GM18861 (cell line): ENCODE measurements around the gene MRPL45.
"Not testable (repeated sequence)": the region's sequence is repeated elsewhere in the genome, so short reads cannot be mapped to it uniquely, and the experiment has no call there.

Experiments used
- ATAC-seq: cut with Tn5 transposase; IDR thresholded peaks from one replicate; pipeline ENCODE4 v1.9.1; 2021; ENCODE audit not compliant: unreplicated experiment

MRPL45 gene

DNA sequence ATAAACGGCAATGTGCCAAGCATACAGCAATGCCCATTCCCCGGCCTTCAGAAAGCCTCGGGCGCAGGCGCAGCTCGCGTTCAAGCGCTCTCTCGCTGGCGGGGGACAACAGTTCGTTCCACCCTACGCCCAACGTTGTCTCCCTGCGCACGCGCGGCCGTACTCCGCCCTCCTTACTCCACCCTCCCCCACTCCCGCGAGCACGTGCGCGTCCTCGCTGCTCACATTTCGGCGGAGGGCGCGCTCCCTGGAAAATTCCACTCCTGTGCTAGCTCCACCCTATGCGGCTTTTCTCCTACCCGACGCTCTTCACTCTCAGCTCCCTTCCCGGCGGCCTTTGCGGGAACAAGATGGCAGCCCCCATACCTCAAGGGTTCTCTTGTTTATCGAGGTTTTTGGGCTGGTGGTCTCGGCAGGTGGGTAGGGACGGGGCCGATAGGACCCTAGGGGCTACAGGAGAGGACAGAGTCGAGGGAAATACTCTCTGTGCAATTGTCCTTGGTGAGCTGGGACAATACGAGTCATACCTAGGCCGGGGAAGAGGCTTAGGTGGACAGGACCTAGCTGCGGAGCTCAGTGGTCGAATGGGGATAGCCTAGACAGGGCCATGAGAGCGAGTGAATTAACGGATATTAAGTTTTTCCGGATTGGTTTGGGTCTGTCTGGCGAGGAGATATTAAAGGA lies at the start of gene MRPL45:
Gene MRPL45 (plus strand): TSS at position 335 of the 684 bp plus-strand sequence. CDS start 16 bp downstream, at position 351.
- ATAC-seq: peak; percentile 83

DNA sequence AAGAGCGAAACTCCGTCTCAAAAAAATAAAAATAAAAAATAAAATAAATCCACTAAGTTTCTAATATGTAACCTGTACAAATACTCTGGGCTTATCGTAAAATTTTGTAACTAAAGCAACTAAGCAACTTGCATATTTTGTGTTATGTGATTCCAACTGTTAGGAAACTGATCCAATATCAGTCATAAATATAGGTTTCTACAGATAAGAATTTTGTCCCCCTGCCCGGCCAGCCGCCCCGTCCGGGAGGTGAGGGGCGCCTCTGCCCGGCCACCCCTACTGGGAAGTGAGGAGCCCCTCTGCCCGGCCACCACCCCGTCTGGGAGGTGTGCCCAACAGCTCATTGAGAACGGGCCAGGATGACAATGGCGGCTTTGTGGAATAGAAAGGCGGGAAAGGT lies 43.8 kb upstream of the MRPL45 start:
- ATAC-seq: not testable (repeated sequence)

DNA sequence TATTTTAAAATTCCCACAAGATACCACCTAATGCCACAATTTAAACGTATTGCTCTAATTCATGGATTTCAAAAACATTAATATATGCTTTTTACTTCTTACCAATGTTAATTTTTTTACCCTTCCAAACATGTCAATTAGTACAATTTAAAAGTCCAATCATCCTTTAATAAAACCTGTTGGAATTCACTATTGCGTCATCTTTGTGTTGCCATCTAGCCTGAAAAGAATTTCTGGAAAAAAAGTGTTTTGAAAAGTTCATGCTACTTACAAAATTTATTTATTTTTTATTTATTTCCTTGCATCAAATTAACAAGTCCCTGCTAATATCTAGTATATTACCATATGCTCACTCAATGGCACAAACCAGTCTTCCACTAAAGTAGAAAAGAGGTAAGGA lies 42.6 kb upstream of the MRPL45 start:
- not testable (repeated sequence) for ATAC-seq

DNA sequence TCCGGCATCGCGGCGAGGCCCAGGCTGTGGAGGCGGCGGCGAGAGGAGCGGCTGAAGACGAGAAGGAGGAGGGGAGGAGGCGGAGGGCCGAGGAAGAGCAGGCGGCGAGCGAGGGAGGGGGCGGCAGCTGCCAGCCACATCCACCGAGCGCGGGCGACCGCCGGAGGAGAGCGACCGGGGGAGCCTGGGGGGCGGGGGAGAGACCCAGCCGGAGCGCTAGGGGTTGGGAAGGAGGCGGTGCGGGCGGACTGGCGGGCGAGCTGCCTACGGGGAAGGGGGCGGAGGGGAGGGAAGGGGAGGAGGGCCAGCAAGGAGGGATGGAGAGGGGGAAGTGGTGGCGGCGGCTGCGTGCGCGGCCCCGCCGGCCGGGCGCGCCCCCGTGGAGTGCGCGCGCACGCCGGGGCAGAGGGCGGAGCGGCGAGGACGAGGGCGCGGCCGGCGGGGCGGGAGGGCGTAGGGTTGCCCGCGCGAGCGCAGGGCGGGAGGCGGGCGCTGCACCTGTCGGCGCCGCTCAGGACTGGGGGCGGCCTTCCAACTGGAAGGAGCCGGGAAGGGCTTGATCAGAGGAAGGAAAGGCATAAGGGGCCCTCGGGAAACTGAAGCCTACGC lies 39.9 kb upstream of the MRPL45 start:
- ATAC-seq: not testable (repeated sequence)

DNA sequence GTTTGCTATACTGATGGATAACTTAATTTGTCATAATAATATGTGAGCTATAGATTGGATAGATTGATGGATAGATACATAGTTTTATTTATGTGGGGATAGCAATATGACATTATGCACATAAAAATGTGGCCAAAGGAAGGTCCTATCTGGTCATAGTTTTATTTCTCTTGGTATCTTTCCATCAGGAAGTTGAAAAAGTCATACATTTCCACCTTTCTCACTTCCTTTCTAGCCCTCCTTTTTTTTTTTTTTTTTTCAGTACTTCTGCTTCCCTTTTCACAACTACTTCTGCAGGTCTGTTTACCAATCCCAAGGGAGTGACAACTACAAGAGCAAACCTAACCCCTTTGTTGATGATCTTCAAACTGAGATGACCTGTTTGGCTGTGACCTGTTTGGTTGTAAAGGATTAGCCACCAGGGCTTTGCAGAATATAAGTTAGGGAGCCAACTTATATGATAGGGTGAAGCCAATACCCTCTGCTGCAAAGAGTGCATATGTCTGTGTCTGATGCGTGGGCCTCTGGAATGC lies 30.9 kb upstream of the MRPL45 start:
- not testable (repeated sequence) for ATAC-seq

DNA sequence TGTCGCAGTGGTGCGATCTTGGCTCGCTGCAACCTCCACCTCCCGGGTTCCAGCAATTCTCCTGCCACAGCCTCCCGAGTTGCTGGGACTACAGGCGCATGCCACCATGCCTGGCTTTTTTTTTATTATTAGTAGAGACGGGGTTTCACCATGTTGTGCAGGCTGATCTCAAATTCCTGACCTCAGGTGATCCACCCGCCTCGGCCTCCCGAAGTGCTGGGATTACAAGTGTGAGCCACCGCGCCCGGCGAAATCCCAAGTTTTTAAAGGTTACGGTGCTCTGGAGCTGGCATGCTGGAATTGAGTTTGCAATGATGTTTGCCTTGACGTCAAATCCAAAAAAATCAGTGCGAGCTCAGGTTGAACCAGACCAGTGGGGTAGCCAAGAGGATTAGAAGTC lies 30.4 kb upstream of the MRPL45 start:
- ATAC-seq: not testable (repeated sequence)

DNA sequence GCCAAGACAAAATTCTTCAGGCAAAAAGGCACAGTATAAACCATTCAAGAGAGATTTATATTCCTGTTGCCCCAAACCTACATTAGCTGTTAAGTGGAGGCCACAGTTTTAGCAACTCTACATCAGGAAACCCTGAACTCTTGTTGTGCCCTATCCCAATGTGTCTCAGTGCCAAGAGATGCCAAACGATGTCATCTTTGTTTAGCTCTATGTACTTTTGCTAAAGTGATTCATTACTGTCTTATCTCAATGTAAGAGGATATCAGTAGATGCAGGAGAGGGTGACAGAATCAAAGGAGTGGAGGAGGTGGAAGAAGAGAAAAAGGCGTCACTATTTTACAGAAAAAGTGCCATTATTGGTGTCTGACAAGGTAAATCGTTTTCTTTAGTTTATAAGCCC lies 28.8 kb upstream of the MRPL45 start:
- not testable (repeated sequence) for ATAC-seq

DNA sequence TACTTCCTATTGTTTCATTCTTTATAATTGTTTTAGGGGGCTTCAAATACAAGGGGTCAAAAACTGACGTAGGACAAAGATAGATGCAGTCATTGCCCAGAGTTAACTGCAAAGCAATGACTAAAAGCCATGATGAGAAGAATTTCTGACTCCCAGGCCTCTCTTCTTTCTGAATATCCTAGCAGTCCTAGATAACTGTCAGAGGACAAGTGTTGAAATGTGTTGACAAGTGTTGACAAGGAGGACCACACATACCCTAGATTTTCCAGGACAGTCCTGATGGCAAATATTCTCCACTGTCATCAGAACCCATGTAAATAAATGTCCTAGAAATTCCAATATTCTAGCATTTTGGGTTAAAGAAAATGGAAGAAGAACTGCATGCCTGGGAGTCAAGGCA lies 27.9 kb upstream of the MRPL45 start:
- ATAC-seq: not testable (repeated sequence)

DNA sequence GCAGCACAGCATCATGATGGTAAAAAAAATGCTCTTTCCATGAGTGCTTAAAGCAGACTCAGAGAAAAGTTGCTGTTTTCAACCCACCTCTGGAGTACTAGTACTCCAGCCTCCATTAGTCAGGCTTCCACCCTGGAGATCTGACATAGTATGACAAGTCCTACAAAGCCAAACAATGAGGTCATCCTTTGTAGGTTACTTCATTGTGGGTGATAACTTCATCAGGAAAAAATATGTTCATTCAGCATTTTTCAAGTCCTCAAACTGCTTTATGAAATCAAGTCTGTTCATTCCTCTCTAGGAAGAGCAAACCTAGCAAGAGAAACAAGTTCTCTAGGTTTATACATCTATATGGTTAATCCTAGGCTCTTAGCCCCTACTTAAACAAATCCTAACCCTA lies 27.4 kb upstream of the MRPL45 start:
- ATAC-seq: not testable (repeated sequence)

DNA sequence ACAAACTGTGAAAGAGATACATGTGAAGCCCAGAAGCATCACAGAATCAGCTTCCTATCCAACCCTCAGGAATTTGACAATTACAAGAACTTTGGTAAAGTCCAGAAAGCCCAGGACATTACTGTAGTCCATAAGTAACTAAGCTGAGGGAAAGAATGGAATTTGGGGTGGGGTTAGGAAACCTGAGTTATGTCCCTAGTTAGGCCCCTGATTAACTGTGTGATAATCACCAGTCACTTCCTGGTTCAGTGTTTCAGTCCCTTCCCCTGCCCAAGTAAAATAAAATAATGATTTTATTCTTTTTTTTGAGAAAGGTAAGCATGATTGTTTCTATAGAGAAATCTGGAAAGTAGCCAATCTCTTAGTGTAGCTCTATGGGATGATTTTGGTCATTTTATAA lies 11.0 kb upstream of the MRPL45 start:
- ATAC-seq: not testable (repeated sequence)

DNA sequence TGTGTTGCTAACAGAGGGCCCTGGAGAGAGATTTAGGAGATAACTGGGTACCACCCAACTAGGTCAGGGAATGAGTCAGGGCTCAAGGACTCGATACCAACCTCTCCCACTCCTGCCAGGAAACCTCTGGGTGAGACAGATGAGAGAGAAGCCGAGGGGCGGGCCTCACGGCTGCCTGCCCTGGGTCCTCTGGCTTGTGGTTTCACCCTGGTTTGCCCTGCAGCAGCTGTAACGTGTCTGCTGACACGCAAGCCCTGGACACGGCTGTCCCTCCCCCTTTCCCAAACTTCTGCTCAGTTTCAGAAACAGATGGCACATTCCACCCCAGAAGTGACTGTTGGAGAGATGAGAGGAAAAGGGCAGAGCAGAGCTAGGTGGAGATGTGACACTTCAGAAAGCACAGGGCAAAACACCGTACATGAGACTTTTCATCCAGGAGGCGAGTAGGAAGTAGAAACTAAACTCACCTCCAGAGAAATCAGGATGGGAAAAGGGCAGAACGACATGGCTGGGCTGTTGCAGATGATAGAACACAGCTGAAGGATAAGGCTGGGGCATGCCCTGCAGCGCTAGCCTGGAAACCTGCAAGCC lies 10.4 kb upstream of the MRPL45 start:
- peak; percentile 59 for ATAC-seq

DNA sequence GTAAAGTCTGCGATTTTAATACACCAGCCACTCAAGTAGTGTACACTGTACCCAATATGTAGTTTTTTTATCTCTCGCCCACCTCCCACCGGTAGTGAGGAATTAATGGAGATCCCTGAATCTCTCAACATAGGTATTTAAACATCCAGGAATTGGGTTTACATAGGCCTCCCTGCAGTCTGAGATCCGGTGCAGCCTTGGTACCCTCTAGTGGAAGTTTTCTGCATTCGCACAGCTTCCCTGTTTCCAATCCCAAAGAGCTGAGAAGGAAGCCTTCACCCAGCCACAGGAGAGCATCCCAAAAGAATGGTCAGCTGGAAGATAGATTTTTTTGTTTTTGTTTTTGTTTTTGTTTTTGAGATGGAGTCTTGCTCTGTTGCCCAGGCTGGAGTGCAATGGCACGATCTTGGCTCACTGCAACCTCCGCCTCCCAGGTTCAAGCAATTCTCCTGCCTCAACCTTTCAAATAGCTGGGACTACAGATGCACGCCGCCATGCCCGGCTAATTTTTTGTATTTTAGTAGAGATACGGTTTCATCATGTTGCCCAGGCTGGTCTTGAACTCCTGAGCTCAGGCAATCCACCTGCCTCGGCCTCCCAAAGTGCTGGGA lies 8.6 kb upstream of the MRPL45 start:
- ATAC-seq: not testable (repeated sequence)

DNA sequence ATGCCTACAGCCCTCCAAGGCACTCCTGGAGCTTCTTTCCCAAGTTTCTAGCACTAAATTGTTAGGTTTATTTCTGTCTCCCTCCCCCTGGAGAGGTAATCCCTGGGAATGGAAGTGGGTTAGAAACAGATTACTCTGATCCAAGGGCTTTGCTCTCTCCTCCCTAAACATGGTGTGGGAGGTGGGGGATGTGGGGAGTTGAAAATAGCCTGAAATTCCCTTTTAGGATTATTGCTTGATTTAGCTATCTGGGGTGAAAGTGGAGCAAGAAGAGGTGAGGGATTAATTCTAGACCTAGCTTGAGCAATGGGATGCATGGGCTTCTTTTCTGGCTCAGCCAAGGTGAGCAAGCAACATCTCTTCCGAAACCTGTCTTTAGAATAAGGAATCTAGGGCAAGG lies 7.2 kb upstream of the MRPL45 start:
- ATAC-seq: not testable (repeated sequence)

DNA sequence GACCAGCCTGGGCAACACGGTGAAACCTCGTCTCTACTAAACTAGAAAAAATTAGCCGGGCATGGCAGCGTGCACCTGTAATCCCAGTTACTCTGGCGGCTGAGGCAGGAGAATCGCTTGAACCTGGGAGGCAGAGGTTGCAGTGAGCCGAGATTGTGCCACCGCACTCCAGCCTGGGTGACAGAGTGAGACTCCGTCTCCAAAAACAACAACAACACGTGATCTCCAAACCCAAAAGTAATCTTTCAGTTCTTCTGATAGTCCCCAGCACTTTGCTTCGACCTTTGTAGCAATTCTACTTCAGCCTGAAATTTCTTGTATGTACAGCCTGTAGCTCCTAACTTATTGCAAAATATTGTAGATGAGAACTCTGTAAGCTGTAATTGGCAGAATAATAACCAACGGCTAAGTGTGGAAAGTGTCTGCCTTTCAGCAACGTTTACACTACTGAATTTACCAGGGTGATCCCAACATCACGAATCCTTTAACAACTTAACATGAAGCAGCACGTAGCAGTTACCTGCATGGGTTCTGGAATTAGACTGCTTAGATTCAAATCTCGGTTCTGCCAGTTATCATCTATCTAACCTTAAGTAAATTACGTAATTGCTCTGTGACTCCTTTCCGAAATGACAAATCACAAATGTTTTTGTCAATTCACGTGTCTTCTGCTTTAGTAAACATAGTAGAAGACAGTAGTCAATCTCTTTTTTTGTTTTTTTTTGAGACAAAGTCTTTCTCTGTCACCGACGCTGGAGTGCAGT lies 1.2 kb upstream of the MRPL45 start:
- ATAC-seq: not testable (repeated sequence)

DNA sequence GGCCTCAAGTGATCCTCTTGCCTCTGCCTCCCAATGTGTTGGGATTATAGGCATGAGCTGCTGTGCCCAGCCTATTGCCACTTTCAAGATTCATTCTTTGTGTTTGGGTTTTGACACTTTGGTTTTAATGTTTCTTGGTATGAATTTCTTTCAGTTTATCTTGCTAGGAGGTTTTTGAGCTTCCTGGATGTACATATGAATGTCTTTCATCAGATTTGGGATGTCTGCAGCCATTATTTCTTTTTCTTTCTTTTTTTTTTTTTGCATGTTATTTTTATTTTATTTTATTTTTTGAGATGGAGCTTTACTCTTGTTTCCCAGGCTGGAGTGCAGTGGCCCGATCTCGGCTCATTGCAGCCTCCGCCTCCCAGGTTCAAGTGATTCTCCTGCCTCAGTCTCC lies 18.5 kb downstream of the MRPL45 start:
- no peak for ATAC-seq

DNA sequence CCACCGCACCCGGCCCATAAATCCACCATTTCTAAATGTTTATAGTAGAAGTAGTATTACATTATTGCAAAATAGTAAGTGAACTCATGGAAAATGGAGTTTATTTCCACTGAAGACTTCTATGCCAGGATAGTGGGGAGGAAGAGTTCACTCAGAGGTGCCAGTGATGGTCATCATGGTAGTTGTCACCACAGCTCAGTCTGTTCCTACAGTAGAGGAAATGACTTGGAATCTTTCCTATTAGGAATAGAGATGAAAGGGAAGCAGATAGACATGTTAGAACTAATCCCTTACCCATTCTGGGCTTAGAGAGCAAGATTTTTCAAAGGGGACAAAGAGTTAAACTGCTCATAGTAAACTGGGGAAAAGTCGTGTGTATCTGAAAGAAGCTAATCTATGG lies 20.1 kb downstream of the MRPL45 start:
- no peak for ATAC-seq

DNA sequence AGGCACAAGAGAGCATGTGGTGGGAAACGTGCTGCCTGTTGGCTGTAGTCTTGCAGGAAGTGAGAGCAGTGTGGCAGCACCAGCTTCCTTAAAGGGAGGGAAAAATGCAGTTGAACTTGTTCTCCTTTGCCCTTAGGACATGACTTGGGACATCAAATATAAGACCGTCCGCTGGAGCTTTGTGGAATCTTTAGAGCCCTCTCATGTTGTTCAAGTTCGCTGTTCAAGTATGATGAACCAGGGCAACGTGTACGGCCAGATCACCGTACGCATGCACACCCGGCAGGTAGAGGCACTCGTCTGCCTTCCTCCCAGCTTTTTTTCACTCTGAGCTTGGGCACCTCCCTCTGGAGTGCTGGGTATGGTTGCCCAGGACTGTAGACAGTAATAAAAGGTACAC lies 23.5 kb downstream of the MRPL45 start:
- no peak for ATAC-seq

DNA sequence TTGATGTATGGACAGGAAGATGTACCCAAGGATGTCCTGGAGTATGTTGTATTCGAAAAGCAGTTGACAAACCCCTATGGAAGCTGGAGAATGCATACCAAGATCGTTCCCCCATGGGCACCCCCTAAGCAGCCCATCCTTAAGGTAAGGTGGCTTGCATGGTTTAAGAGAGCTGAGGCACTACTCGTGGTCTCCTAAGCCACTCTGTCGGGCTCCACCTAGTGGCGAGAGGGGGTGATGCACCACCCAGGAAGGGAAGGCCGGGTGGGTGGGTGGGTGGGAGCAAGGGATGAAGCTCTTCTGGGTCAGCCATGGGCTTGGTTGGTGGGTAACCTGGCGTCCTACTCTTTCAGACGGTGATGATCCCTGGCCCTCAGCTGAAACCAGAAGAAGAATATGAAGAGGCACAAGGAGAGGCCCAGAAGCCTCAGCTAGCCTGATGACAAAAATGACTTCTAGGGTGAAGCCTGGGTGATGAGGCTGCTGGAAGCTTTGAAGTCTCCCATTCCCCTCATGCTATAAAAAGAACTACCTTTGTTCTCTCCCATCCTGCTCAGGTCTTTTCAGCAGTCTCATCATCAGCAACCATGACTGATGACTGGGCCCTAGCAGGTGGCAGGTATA lies 25.3 kb downstream of the MRPL45 start:
- ATAC-seq: no peak

DNA sequence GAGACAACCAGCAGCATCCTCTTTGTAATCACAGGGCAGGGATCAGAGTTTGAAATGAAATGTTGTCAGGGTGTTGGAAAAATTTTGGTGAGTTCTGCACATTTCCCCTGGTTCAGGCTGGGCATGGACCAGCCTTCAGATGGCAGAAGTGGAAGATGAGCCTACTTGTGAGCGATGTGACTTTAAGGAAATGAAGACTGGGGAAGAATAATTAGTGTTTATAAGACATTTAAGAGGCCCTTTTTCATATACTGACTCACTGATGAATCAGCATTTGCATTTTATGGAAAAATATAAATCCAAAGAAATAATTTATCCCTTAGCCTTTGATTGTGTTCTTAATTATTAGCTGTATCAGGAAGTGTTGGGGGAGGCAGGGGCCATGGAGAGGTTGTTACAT lies 25.9 kb downstream of the MRPL45 start:
- ATAC-seq: no peak

DNA sequence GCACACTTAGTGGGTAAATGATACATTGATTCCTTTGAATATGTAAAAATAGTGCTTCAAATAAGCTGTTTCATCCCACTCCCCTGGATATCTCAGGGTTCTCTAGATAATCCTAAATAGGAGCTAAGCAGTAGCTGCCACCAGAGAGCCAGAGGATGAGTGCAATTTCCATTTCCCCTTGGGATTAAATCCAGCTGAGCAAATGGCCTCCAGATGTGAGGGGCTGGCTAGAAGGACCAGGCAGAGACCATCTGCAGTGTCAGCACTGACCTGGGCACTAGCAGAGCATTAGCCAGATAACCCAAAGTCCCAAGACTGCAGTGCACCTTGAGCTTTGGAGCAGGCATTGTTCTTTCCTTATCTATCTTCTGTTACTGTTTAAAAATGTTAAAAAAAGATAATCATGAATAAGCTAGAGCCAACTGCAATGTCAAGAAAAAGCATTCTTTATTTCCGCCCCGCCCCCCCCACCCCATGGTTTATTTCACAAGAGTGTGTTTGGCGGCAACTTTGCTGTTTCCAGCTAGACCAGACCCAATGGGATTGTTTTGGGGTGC lies 27.3 kb downstream of the MRPL45 start:
- no peak for ATAC-seq
